PC-9 (cell line): Measurements from ENCODE around the gene OR2G2.

Experiments
- EZH2 ChIP-seq: fragments of 200-600 bp; sonication (generic); IDR thresholded peaks from 2 replicates; pipeline ENCODE4 v1.8.0; 2017; ENCODE audit warnings: antibody characterized with exemption, low read depth
- TF ChIP-seq, protein P1 (sequence below): fragments of 200-600 bp; sonication (generic); conservative IDR thresholded peaks from 2 replicates; pipeline ENCODE4 v1.6.1; 2017; ENCODE audit warnings: mixed run types, antibody characterized with exemption, mild to moderate bottlenecking, moderate library complexity

DNA sequence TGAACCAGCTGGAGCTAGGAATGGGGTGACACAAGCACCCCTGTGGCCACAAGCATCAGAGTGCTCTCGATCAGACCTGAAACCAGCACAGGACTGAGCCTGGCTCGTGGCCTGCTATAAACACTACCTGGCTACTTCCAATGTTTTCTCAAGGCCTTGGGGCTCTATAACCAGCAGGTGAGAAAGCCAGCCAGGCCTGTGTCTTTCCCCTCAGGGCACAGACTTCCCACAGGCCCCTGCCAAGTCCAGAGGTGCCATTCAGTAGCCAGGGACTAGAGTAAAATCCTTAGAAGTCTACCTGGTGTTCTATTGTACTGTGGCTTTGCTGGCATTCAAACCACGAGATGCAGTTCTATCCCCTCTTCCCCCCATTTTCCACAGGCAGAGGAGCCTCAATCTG is 39.8 kb downstream of the OR2G2 start:
- TF ChIP-seq, protein P1, sequence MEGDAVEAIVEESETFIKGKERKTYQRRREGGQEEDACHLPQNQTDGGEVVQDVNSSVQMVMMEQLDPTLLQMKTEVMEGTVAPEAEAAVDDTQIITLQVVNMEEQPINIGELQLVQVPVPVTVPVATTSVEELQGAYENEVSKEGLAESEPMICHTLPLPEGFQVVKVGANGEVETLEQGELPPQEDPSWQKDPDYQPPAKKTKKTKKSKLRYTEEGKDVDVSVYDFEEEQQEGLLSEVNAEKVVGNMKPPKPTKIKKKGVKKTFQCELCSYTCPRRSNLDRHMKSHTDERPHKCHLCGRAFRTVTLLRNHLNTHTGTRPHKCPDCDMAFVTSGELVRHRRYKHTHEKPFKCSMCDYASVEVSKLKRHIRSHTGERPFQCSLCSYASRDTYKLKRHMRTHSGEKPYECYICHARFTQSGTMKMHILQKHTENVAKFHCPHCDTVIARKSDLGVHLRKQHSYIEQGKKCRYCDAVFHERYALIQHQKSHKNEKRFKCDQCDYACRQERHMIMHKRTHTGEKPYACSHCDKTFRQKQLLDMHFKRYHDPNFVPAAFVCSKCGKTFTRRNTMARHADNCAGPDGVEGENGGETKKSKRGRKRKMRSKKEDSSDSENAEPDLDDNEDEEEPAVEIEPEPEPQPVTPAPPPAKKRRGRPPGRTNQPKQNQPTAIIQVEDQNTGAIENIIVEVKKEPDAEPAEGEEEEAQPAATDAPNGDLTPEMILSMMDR, result no peak
- no peak for TF ChIP-seq EZH2
